ENCODE results near the gene C16orf74. TPM values are rescaled to one million over a fixed set of nuclear protein-coding genes. Genes with fewer than 3 reads are reported as not detected.

The C16orf74 gene
- total and polyA plus RNA-seq, 2 of the 8 experiments (the other 6 are each of a cell fraction or from before 2014, with no cell fraction given): 7.3 to 9.3 TPM

DNA sequence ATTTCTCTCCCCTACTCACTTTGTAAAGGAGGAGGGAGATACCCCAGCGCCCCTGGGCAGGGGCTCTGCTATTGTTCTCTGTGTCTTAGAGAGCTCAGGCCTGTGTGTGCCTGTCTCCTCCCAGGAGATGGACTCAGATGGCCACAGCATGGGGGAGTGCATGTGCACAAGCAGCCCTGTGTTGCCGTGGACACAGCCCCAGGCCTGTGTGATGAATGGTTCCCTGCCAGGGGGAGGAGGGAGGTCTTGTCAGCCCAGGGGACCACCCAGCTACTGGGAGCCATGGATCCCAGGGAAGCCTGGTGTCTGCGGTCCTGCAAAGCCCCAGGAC is 88.4 kb downstream of the C16orf74 start (continued):
- TF ChIP-seq, protein P1, sequence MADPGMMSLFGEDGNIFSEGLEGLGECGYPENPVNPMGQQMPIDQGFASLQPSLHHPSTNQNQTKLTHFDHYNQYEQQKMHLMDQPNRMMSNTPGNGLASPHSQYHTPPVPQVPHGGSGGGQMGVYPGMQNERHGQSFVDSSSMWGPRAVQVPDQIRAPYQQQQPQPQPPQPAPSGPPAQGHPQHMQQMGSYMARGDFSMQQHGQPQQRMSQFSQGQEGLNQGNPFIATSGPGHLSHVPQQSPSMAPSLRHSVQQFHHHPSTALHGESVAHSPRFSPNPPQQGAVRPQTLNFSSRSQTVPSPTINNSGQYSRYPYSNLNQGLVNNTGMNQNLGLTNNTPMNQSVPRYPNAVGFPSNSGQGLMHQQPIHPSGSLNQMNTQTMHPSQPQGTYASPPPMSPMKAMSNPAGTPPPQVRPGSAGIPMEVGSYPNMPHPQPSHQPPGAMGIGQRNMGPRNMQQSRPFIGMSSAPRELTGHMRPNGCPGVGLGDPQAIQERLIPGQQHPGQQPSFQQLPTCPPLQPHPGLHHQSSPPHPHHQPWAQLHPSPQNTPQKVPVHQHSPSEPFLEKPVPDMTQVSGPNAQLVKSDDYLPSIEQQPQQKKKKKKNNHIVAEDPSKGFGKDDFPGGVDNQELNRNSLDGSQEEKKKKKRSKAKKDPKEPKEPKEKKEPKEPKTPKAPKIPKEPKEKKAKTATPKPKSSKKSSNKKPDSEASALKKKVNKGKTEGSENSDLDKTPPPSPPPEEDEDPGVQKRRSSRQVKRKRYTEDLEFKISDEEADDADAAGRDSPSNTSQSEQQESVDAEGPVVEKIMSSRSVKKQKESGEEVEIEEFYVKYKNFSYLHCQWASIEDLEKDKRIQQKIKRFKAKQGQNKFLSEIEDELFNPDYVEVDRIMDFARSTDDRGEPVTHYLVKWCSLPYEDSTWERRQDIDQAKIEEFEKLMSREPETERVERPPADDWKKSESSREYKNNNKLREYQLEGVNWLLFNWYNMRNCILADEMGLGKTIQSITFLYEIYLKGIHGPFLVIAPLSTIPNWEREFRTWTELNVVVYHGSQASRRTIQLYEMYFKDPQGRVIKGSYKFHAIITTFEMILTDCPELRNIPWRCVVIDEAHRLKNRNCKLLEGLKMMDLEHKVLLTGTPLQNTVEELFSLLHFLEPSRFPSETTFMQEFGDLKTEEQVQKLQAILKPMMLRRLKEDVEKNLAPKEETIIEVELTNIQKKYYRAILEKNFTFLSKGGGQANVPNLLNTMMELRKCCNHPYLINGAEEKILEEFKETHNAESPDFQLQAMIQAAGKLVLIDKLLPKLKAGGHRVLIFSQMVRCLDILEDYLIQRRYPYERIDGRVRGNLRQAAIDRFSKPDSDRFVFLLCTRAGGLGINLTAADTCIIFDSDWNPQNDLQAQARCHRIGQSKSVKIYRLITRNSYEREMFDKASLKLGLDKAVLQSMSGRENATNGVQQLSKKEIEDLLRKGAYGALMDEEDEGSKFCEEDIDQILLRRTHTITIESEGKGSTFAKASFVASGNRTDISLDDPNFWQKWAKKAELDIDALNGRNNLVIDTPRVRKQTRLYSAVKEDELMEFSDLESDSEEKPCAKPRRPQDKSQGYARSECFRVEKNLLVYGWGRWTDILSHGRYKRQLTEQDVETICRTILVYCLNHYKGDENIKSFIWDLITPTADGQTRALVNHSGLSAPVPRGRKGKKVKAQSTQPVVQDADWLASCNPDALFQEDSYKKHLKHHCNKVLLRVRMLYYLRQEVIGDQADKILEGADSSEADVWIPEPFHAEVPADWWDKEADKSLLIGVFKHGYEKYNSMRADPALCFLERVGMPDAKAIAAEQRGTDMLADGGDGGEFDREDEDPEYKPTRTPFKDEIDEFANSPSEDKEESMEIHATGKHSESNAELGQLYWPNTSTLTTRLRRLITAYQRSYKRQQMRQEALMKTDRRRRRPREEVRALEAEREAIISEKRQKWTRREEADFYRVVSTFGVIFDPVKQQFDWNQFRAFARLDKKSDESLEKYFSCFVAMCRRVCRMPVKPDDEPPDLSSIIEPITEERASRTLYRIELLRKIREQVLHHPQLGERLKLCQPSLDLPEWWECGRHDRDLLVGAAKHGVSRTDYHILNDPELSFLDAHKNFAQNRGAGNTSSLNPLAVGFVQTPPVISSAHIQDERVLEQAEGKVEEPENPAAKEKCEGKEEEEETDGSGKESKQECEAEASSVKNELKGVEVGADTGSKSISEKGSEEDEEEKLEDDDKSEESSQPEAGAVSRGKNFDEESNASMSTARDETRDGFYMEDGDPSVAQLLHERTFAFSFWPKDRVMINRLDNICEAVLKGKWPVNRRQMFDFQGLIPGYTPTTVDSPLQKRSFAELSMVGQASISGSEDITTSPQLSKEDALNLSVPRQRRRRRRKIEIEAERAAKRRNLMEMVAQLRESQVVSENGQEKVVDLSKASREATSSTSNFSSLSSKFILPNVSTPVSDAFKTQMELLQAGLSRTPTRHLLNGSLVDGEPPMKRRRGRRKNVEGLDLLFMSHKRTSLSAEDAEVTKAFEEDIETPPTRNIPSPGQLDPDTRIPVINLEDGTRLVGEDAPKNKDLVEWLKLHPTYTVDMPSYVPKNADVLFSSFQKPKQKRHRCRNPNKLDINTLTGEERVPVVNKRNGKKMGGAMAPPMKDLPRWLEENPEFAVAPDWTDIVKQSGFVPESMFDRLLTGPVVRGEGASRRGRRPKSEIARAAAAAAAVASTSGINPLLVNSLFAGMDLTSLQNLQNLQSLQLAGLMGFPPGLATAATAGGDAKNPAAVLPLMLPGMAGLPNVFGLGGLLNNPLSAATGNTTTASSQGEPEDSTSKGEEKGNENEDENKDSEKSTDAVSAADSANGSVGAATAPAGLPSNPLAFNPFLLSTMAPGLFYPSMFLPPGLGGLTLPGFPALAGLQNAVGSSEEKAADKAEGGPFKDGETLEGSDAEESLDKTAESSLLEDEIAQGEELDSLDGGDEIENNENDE (IDR thresholded peaks at IDR 0.05; ENCODE audit: insufficient replicate concordance, low read length): no peak
- TF ChIP-seq TAF1 (IDR thresholded peaks at IDR 0.05; ENCODE audit: low read depth, low read length): no peak
- no peak for TF ChIP-seq KDM1A (IDR thresholded peaks at IDR 0.05; ENCODE audit: borderline replicate concordance, low read length)
- TF ChIP-seq CREB1 (IDR thresholded peaks at IDR 0.05): no peak
- TF ChIP-seq KDM5A (IDR thresholded peaks at IDR 0.05; ENCODE audit: low read length): no peak
